Karpas-422 (cell line): ENCODE results near the gene PYGO1. TPM values are rescaled to one million over a fixed set of nuclear protein-coding genes. Genes with fewer than 3 reads are reported as not detected.
"Not testable (repeated sequence)": the region's sequence is repeated elsewhere in the genome, so short reads cannot be mapped to it uniquely, and the experiment has no call there.

Source experiments
- DNase-seq: peaks from one replicate; pipeline ENCODE4 v3.0.0-alpha.2; 2015
- H2AFZ ChIP-seq: fragments of 200-600 bp; sonication (generic); 2 replicates; pipeline ENCODE4 v1.6.1; 2014; ENCODE audit warnings: antibody characterized with exemption, low read length, mixed read lengths
- H3K27ac ChIP-seq: fragments of 200-600 bp; sonication (generic); 2 replicates; pipeline ENCODE4 v1.5.1; 2014; ENCODE audit warnings: mild to moderate bottlenecking, low read length, moderate library complexity
- H3K27me3 ChIP-seq: fragments of 200-600 bp; sonication (generic); 2 replicates; pipeline ENCODE4 v1.6.1; 2014; ENCODE audit warnings: low read length, mixed read lengths
- H3K36me3 ChIP-seq: fragments of 200-600 bp; sonication (generic); 2 replicates; pipeline ENCODE4 v1.6.1; 2014; ENCODE audit warnings: low read length, mixed read lengths; ENCODE audit not compliant: insufficient read depth
- H3K4me1 ChIP-seq: fragments of 200-600 bp; sonication (generic); 2 replicates; pipeline ENCODE4 v1.6.1; 2014; ENCODE audit warnings: mild to moderate bottlenecking, low read length, mixed read lengths
- H3K4me2 ChIP-seq: fragments of 200-600 bp; sonication (generic); 2 replicates; pipeline ENCODE4 v1.6.1; 2014; ENCODE audit warnings: low read length, low read depth, mild to moderate bottlenecking; ENCODE audit not compliant: poor library complexity, severe bottlenecking
- H3K4me3 ChIP-seq: fragments of 200-600 bp; sonication (generic); 2 replicates; pipeline ENCODE4 v1.5.1; 2014; ENCODE audit warnings: mild to moderate bottlenecking, antibody characterized with exemption, low read length, mixed read lengths
- H3K79me2 ChIP-seq: fragments of 200-600 bp; sonication (generic); 2 replicates; pipeline ENCODE4 v1.6.1; 2014; ENCODE audit warnings: mild to moderate bottlenecking, low read length, mixed read lengths
- H3K9ac ChIP-seq: fragments of 200-600 bp; sonication (generic); 2 replicates; pipeline ENCODE4 v1.6.0; 2014; ENCODE audit warnings: low read length
- H3K9me2 ChIP-seq: fragments of 200-600 bp; sonication (generic), shearing (Covaris generic); replicated peaks from 2 replicates; pipeline ENCODE4 v1.6.0; 2014; ENCODE audit warnings: mild to moderate bottlenecking, low read length, moderate library complexity; ENCODE audit not compliant: insufficient read depth
- H3K9me3 ChIP-seq: fragments of 300-700, 200-600 bp; sonication (generic); 2 replicates; pipeline ENCODE4 v1.6.1; 2014; ENCODE audit warnings: low read length, mixed read lengths
- H4K20me1 ChIP-seq: fragments of 200-600 bp; sonication (generic); 2 replicates; pipeline ENCODE4 v1.6.1; 2014; ENCODE audit warnings: mild to moderate bottlenecking, antibody characterized with exemption, low read length, low read depth; ENCODE audit not compliant: insufficient read depth
- total RNA-seq: library from RNA; depleted of rRNA; stranded (reverse); fragments of >200 nt; shearing (Covaris generic); gene quantifications from 2 replicates; pipeline ENCODE4 v1.2.3, GENCODE V29; 2014; ENCODE audit warnings: low replicate concordance

PYGO1 gene
- total RNA-seq, 1 experiment from 2014 or later, result not detected

DNA sequence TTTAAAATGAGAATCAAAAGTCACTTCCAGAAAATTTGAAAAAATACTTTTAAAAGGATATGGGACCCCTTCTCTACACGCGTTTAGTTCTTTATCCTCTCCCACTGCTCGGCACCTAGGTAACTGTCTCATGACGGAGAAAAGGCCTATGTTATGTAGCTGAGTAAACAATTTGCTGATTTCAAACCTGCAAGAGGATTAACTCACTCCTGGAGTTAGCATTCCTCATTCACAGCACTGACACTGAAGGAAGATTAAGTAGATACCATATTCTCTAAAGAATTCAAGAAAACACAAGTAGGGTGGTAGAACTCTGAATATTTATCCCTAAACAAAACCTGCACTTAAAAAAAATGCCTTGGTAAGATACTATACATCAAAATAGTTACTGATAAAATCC is 30.2 kb upstream of the PYGO1 start:
- no peaks in the 10 kb centered on the region for H3K79me2 ChIP-seq
- no peaks in the 10 kb centered on the region for H3K36me3 ChIP-seq
- no peak overlapping the region for H2AFZ ChIP-seq
- H3K9me3 ChIP-seq, result no peaks in the 10 kb centered on the region
- DNase-seq, result no peak
- no peak overlapping the region for H3K27ac ChIP-seq
- H3K4me1 ChIP-seq, result no peaks in the 10 kb centered on the region
- no peaks in the 10 kb centered on the region for H3K27me3 ChIP-seq
- no peak overlapping the region for H3K9ac ChIP-seq
- H3K9me2 ChIP-seq, result no peaks in the 10 kb centered on the region
- no peaks in the 10 kb centered on the region for H4K20me1 ChIP-seq
- no peak overlapping the region for H3K4me3 ChIP-seq
- H3K4me2 ChIP-seq, result no peak overlapping the region

GRCh38 chr15:55615445-55615844 is 27.3 kb upstream of the PYGO1 start:
- H3K9me3 ChIP-seq, result no peaks in the 10 kb centered on the region
- no peaks in the 10 kb centered on the region for H4K20me1 ChIP-seq
- H3K4me1 ChIP-seq, result no peaks in the 10 kb centered on the region
- no peak overlapping the region for H2AFZ ChIP-seq
- no peaks in the 10 kb centered on the region for H3K9me2 ChIP-seq
- no peak overlapping the region for H3K27ac ChIP-seq
- no peak for DNase-seq
- H3K4me3 ChIP-seq, result no peak overlapping the region
- H3K4me2 ChIP-seq, result no peak overlapping the region
- H3K79me2 ChIP-seq, result no peaks in the 10 kb centered on the region
- H3K27me3 ChIP-seq, result no peaks in the 10 kb centered on the region
- no peak overlapping the region for H3K9ac ChIP-seq
- H3K36me3 ChIP-seq, result no peaks in the 10 kb centered on the region

DNA sequence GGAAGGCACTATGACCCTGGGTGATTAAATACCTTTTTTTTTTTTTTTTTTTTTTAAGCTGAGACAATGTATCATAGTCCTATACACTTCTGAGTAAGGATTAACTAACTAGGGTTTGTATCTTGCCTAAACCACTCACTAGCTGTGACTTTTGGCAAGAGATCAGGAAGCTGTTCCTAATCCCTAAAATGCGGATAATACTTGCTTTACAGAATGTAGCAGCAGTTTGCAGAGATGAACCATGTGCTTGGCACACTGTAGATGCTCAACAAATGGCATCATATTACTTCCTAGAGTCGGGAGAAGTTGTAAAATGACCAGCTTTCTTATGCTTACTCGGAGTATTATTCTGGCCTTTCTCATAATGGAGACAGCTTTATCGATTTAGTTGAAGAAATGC is 25.6 kb upstream of the PYGO1 start:
- no peak overlapping the region for H2AFZ ChIP-seq
- no peak overlapping the region for H3K4me2 ChIP-seq
- no peak overlapping the region for H3K4me3 ChIP-seq

DNA sequence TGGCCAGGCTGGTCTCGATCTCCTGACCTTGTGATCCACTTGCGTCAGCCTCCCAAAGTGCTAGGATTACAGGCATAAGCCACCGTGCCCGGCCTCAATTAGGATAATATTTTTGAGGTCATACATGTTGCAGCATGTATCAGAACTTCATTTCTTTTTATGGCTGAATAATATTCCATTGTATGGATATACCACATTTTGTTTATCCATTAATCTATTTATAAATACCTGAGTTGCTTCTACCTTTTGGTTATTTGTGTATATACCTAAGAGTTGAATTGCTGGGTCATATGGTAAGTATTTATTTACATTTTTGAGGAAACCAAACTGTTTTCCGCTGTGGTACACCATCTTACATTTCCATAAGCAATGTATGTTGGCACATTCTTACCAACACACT is 18.1 kb upstream of the PYGO1 start:
- Histone ChIP-seq H2AFZ (no peak overlapping the region), H3K27me3 (no peaks in the 10 kb centered on the region), H3K4me2 (no peak overlapping the region), H3K27ac (no peak overlapping the region), H4K20me1 (no peaks in the 10 kb centered on the region), H3K36me3 (no peaks in the 10 kb centered on the region), H3K9me2 (no peaks in the 10 kb centered on the region), H3K4me3 (no peak overlapping the region), H3K4me1 (no peaks in the 10 kb centered on the region), H3K9ac (no peak overlapping the region), H3K79me2 (no peaks in the 10 kb centered on the region), H3K9me3 (no peaks in the 10 kb centered on the region)
- DNase-seq, result no peak

More for the DNA sequence above, 25.6 kb upstream of the PYGO1 start:
- H3K9ac ChIP-seq, result no peak overlapping the region
- no peaks in the 10 kb centered on the region for H3K27me3 ChIP-seq
- H3K9me2 ChIP-seq, result no peaks in the 10 kb centered on the region
- H3K36me3 ChIP-seq, result no peaks in the 10 kb centered on the region
- H3K27ac ChIP-seq, result no peak overlapping the region
- no peaks in the 10 kb centered on the region for H3K4me1 ChIP-seq
- H3K9me3 ChIP-seq, result no peaks in the 10 kb centered on the region
- H3K79me2 ChIP-seq, result no peaks in the 10 kb centered on the region
- H4K20me1 ChIP-seq, result no peaks in the 10 kb centered on the region
- DNase-seq, result no peak

GRCh38 chr15:55601374-55601773 is 13.2 kb upstream of the PYGO1 start:
- H3K36me3 ChIP-seq, result no peaks in the 10 kb centered on the region
- H3K4me1 ChIP-seq, result no peaks in the 10 kb centered on the region
- H3K4me2 ChIP-seq, result no peak overlapping the region
- no peaks in the 10 kb centered on the region for H3K9me3 ChIP-seq
- H3K27me3 ChIP-seq, result no peaks in the 10 kb centered on the region
- no peaks in the 10 kb centered on the region for H3K79me2 ChIP-seq
- no peak overlapping the region for H3K9ac ChIP-seq
- DNase-seq, result no peak
- no peaks in the 10 kb centered on the region for H3K9me2 ChIP-seq
- no peak overlapping the region for H3K27ac ChIP-seq
- no peak overlapping the region for H3K4me3 ChIP-seq
- no peaks in the 10 kb centered on the region for H4K20me1 ChIP-seq
- no peak overlapping the region for H2AFZ ChIP-seq

GRCh38 chr15:55599439-55599838 is 11.3 kb upstream of the PYGO1 start:
- H3K4me1 ChIP-seq, result no peaks in the 10 kb centered on the region
- no peaks in the 10 kb centered on the region for H3K9me2 ChIP-seq
- H3K9me3 ChIP-seq, result no peaks in the 10 kb centered on the region
- no peak overlapping the region for H2AFZ ChIP-seq
- no peaks in the 10 kb centered on the region for H4K20me1 ChIP-seq
- no peaks in the 10 kb centered on the region for H3K27me3 ChIP-seq
- no peak for DNase-seq
- no peak overlapping the region for H3K9ac ChIP-seq
- H3K79me2 ChIP-seq, result no peaks in the 10 kb centered on the region
- no peak overlapping the region for H3K4me2 ChIP-seq
- H3K27ac ChIP-seq, result no peak overlapping the region
- no peaks in the 10 kb centered on the region for H3K36me3 ChIP-seq
- H3K4me3 ChIP-seq, result no peak overlapping the region

GRCh38 chr15:55593019-55593418 is 4.9 kb upstream of the PYGO1 start:
- H3K4me1 ChIP-seq, H3K27me3 ChIP-seq, H3K79me2 ChIP-seq, H4K20me1 ChIP-seq, DNase-seq, H3K4me3 ChIP-seq, H2AFZ ChIP-seq, H3K36me3 ChIP-seq, H3K4me2 ChIP-seq, H3K9me3 ChIP-seq, H3K9ac ChIP-seq, H3K9me2 ChIP-seq, H3K27ac ChIP-seq: not testable (repeated sequence)

DNA sequence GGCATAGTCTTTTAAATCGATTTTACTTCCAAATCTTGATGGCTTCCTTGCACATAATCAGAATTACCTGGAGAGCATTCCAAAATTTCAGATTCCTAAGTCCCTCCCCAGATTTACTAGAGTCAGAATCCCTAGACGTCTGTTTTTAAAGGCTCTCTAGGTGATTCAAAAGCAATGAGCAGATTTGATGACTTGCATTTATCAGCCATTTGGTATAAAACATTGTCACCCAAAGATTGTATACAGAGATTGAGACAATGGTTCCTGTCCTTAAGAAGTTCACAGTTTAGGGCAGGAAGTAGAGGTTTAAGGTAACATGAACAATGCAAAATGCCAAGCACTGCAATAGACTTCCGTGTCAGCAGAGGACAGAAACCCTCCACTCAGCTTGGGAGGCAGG is 2.6 kb upstream of the PYGO1 start:
- H3K27me3 ChIP-seq, result no peaks in the 10 kb centered on the region
- no peak overlapping the region for H3K4me3 ChIP-seq
- H3K4me1 ChIP-seq, result no peaks in the 10 kb centered on the region
- no peak overlapping the region for H3K4me2 ChIP-seq
- no peaks in the 10 kb centered on the region for H3K36me3 ChIP-seq
- DNase-seq, result no peak
- H2AFZ ChIP-seq, result no peak overlapping the region
- no peaks in the 10 kb centered on the region for H3K79me2 ChIP-seq
- H3K9ac ChIP-seq, result no peak overlapping the region
- no peaks in the 10 kb centered on the region for H3K9me2 ChIP-seq
- no peaks in the 10 kb centered on the region for H4K20me1 ChIP-seq
- H3K9me3 ChIP-seq, result 0 out of 2 replicates have a peak, but pooled peaks cover 4% of the 10 kb centered on the region
- no peak overlapping the region for H3K27ac ChIP-seq

GRCh38 chr15:55589287-55589686 is 1.1 kb upstream of the PYGO1 start:
- Histone ChIP-seq H3K9me3 (0 out of 2 replicates have a peak, but pooled peaks cover 4% of the 10 kb centered on the region), H2AFZ (no peak overlapping the region), H3K27ac (no peak overlapping the region), H3K4me1 (no peaks in the 10 kb centered on the region), H3K9ac (no peak overlapping the region), H3K36me3 (no peaks in the 10 kb centered on the region), H3K4me2 (no peak overlapping the region), H4K20me1 (no peaks in the 10 kb centered on the region), H3K79me2 (no peaks in the 10 kb centered on the region), H3K27me3 (no peaks in the 10 kb centered on the region), H3K4me3 (no peak overlapping the region), H3K9me2 (no peaks in the 10 kb centered on the region)
- DNase-seq, result no peak
